Measurements from ENCODE around the gene GDF7.

Gene GDF7

DNA sequence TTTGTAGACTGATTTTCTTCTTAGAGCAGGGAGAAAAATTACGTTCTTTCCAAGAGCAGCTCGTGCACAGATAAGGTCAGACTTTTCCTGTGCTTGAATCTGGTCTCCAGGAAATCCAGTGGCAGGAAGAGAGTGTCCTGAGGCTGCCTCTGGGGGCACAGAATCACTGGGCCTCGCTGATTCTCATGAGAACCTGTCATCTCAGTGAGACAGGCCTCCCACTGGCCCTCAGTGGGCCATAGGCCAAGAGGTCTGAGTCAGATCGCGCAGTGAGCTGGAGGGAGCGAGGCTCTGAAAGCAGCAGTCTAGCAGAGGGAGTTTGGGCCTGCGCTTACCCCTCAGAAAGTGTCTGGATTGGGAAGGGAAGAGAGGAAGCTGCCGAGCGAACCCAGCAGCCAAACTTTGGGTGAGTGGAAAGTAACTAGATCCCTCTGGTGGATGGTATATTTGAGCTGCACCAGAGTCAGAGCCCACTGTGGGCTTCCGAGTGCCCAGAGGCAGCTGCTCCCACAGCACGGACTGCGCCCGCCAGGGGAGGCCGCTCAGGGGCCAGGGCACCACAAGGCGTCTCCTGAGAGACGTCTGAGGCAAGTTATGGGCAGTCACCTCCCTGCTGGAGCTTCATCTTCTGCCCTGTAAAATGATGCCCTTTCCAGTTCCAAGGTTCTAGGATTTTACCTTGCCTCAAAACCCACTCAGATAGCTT is 8.2 kb downstream of the GDF7 start:
- peak; percentile 90 for DNase-seq

GRCh38 chr2:20675701-20676352 is 8.9 kb downstream of the GDF7 start:
- no peak for DNase-seq

DNA sequence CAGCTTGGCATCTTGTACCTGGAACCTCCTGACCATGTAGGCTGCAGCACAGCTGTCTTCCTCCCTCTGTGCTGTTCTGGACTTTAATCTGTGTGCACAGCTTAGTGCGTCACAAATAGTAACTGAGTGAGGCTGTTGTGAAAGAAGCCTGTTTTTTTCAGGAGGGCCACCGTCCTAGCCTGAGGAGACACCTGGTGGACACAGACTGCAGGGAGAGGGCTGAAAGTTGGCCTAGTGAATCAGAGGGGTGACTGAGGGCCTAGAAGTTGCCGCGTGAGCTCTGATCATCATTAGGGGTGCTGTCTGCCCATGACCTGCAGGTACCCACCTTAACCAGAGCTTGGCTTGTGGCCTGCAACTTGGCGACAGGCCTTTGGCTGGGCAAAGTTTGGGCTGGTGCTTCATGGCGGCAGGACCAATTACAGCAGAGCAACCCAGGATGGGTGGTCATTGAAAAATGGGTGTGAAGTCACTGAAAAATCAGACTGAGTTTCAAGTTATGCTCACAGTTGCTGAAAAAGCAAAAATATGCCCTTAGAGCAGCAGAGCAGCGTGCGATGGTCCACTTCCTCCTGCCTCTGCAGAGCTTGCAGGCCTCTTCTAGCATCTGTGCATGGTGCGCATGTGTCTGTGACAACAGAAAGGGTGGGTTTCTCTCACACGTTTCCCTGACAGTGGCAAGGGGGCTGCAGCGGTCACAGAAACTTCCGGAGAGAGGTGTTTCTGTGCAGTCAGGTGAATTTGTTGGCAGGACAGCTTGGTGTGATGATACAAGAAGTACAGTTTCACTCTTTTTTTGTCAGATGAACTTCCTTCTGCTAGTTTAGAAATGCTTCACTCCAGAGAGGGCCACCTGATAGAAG is 9.6 kb downstream of the GDF7 start:
- DNase-seq = no peak

DNA sequence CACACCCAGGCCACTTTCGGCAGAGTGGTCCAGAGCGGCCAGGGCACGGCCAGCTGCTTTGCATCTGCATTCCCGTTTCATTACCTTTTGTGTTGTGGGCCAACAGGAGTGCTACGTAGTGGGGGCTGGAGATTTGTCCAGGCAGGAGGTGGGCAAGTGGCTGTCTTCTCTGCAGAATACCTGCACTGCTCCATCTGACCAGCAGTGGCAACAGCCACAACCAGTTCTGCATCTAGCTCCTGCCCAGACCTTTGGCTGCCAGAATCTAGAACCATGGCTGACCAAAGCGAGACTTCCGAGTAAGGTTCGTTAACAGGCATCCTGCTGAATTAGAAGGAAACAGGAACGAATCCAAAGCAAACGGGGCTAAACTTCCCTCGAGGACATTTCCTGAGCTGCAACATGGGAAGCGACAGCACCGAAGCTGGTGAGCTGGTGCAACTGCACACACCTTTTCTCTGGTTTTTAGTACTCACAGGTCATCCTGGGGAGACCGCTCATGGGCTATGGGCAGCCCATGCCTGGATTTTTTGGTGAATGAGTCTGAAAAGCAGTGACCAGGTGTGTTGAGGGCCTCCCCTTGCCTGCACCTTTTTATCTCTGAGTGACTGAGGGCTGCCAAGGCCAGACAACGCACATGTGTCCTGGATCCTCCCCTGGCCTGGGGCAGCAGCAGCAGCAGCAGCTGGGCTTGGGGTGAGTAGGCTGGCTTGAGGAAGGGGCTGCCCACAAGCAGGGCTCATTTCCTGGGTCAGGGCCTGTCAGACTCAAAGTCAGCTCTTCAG is 10.5 kb downstream of the GDF7 start:
- no peak for DNase-seq

- no peak for DNase-seq
Observed at GRCh38 chr2:20678086-20678395, 11.1 kb downstream of the GDF7 start.

DNA sequence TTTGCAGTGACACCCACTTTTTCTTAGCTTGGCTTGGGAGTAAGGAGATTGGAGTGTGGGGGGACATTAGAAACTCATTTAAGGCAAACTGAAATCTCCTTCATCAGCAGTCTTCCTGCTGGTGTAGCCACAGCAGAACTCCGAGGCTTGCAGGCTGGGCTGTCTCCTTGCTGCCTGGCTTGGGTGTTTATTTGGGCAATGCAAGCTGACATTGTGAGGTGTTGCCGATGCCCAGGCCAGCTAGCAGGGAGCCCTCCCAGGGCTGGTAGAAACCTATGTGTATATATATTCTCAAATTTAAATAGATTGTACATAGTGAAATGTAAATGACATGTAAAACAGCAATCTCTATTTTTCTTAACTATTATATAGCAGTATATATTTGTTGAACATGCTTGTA is 11.8 kb downstream of the GDF7 start:
- no peak for DNase-seq

DNA sequence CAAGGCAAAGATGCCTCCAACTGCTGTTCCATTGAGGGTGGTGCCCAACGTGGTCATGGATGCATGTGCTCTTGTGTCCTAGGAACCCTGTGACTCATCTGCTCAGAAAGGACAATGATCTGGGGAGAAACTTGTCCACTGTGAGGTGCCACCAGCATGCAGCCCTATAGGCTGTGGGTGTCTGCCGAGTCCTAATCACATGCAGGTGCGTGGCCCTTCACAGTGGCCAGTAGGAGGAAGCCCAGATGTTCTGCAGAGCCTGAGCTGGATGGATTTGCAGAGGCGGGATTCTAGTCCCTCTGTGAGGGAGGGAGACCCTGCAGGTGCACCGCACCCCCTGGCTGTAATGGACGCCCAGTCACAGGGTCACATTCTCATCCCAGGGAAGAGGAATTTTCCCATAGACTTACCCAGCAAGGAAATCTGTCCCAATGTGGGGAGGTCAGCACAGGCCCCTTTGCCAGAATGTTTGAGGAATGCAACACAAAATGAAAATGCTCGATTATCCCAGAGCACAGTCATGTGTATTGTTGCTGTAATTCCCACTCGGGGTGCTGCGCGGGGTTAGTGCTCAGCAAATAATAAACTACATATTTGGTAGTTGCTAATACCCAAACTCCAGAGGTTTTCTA is 13.9 kb downstream of the GDF7 start:
- no peak for DNase-seq

DNA sequence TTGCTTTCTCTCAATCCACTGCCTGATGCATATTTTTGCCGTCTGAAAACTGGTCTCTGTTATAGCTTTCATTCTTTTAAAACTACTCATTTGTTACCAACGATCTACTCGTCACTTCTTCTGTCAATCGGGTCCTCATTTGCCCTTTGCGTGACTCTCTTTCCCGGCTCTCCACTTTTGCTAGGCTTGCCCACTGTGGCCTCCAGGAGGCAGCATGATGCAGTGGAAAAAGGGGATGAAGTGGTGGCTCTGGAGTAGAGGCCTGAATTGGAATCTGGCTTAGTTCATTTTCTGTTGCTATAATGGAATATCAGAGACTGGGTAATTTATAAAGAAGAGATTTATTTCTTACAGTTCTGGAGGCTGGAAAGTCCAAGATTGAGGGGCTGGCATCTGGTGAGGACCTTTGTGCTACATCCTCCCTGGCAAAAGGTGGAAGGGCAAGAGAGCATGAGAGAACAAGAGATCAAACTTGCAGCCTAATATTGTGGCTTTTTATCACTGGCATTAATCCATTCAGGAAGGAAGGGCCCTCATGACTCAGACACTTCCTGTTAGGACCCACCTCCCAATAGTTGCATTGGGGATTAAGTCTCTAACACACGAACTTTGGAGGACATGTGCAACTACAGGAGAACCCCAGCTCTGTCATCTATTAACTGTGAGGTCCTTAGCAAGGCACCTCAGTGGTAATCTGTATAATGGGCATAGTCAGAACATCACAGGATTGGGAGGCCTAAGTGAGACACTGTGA is 15.4 kb downstream of the GDF7 start:
- no peak for DNase-seq

DNA sequence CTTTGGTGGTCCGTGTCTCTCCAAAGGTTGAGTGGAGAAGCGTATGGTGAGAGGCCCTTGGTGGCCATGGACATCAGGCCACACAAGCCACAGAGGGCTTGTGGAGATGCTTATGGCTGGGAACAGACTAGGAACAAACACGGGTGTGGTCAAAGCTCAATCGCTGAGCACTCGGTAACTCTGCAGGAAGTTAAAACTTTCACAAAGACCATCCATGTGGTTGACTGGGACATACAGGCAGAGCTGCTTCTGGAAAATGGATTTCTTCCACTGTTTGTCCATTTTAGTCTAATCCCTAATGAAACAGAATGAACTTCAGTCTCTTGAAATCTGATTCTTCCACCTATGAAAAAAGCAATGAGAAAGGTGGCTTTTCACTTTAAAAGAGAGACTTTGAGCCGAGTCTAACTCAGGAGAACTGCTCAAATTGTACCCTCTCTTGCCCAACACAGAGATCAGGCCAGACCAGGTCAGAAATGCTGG is 17.7 kb downstream of the GDF7 start:
- DNase-seq = no peak

- no peak for DNase-seq
Observed at GRCh38 chr2:20687260-20687832, 20.4 kb downstream of the GDF7 start.

DNA sequence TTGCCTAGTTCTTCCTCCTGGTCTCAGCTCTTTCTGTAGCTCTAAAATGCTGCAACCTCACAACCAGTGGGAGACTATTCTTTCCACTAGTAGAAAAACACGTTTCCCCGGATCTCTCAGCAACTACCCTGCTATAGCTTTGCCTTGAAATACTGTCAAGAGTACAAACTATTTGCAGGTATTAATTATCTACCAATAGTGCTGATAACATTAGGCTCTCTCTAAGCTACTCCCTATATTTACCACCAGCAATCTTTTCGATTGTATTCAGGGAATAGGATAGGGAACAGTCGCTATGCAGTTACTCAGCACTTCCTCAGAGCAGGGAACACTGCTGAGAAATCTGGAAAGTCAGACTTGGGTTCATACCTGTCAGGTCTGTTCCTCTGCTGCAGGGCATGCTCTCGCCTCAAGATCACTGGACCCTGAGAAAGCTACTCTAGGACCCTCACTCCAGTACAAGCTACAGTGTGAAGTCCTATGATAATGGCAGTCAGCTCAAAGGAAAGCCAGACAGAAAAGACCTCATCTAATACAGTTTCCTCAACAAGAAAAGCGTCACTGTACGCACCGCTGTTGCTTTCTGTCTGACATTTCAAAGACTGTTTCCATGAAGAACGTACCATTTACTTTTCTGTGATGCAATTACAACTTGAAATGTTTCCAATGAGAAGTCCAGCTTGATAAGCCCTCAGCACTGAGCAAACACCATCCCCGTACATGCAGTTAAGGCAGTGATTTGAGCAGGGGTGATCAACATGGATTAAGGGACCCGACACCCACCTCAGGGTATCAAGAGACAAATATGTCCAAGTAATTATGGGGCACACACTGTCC is 22.7 kb downstream of the GDF7 start:
- no peak for DNase-seq

GRCh38 chr2:20691076-20691734 is 24.3 kb downstream of the GDF7 start:
- no peak for DNase-seq

DNA sequence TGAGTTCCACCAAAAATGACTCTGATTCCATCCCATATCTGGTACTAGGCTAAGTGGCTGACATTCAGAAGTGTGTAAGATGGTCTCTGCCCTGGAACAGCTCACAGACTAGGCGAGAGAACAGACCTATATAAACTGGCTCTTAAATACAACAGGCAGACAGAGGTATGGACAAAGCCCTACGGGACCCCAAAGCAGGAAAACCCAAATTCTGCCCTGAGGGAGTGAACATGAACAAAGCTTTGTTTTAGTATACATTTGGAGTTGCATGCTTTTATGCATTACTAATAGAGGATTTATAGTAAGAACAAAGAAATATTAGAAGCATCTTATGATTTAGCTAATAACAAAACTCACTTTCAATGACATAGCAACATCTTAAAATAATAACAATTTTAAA is 25.1 kb downstream of the GDF7 start:
- no peak for DNase-seq

DNA sequence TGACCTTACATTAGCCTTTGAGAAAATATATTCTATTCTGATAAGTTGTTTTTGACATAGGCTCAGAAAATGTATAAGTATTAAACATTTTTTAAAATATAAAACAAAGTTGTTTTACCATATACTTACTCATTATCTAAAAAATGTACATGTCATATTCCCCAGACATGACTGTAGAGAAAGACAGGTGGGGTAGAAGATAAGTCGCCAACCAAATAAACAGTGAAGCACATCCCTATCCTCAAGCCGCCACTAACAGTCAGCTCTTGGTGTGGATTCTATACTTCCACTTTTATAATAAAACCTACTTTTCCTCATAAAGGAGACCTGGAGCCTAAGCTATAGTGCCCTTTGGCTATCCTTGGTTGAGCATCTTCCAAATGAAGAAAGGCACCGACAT is 26.4 kb downstream of the GDF7 start:
- DNase-seq = no peak

DNA sequence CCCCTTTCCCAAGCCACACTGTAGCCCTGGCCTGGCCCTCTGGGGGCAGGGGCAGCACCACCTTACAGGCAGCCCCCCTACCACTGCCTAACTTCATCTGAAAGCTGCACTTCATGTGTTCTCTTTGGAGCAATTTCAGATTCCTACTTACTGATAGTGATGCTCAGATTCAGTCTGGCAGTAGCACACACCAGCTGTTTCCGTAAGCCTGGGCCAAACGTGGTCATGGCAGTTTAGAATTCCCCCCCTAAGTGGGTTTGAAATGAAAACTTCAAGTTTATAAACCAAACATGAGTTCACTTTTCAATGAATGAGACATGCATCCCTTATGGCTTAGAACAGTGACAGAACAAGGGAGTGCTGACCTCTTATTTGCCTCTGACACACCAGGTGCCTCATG is 29.4 kb downstream of the GDF7 start:
- no peak for DNase-seq

DNA sequence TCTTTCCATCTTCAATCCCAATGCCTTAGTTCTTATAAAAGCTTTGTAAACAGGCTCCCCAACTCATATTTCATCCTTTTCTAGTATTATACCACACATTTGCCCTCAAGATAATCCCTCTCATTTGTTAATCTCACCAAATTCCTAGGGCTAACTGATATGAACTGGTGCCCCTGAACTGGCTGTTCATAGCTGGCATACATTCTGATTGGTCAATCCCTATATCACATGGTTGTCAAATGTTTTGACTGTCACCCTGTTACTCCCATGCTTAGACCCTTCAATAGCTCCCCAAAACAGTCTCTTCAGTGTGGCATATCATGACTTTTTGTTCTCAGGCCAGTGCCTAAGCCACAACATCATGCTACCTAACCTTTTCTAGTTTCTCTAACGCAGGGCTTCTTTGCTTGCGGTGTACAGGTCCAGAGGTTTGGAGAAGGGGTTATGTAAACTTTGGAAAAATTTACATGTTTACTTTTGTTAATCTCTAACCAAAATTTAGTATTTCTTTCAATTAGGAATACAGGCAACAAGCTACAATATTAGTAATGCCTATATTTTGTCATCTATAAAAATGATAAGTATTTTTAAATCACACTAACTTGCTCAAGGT is 30.5 kb downstream of the GDF7 start:
- DNase-seq = no peak

- peak; percentile 30 for DNase-seq
Observed at GRCh38 chr2:20698916-20699613, 32.1 kb downstream of the GDF7 start.

DNA sequence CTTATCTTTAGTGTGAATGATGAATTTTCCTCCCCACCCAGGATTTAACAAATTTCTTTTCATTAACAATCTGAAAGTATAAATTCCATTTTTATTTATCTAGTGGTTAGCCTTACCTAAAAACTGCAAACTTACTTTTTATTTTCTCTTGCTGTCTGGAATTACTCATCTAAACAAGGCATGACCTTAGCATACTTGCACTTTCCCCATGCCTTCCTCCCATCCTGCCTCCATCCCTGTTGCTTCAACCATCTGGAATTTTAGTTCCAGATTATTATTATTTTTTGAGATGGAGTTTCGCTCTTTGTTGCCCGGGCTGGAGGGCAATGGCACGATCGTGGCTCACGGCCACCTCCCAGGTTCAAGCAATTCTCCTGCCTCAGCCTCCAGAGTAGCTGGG is 35.6 kb downstream of the GDF7 start:
- no peak for DNase-seq

DNA sequence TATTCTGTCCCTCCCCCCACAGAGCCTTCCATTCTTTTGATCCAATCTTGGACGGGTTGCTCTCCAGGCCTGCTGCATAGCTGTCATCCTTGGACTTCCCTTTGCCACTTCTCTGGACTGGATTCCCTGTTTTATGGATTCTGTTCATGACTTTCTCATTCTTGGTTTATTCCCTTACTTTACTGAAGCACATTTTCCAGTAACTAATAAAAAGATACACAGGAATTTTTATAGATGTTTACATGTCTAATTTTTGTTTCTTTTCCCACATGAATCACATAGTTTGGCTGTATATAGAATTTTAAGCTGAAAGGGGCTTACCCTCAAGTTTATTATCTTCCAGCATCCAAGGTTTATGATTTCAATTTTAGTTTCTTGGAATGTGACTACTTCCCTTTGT is 37.9 kb downstream of the GDF7 start:
- DNase-seq = no peak

Data from fibroblast of skin of back (primary cell).